IMR-90 (cell line): ENCODE data around the gene MAGI2.

Source experiments
- BHLHE40 ChIP-seq: fragments of 150-350 bp; IDR thresholded peaks from 2 replicates; pipeline ENCODE4 v1.6.1; 2016; ENCODE audit warnings: mild to moderate bottlenecking, low read depth, low read length
- CEBPB ChIP-seq: IDR thresholded peaks from 2 replicates; pipeline ENCODE4 v1.6.1; 2012; ENCODE audit warnings: low read depth, low read length, improper control_type of control experiment
- CTCF ChIP-seq: conservative IDR thresholded peaks from 2 replicates; pipeline ENCODE4 v1.5.1; 2012; ENCODE audit warnings: mild to moderate bottlenecking, low read depth, low read length, improper control_type of control experiment
- ELK1 ChIP-seq: fragments of 150-350 bp; IDR thresholded peaks from 2 replicates; pipeline ENCODE4 v1.6.1; 2016; ENCODE audit warnings: low read depth, mild to moderate bottlenecking, low read length, moderate library complexity, borderline replicate concordance
- FOS ChIP-seq: fragments of 150-350 bp; IDR thresholded peaks from 2 replicates; pipeline ENCODE4 v1.6.1; 2016; ENCODE audit warnings: low read depth, low read length
- MAZ ChIP-seq: IDR thresholded peaks from 2 replicates; pipeline ENCODE4 v1.6.1; 2012; ENCODE audit warnings: low read depth, mild to moderate bottlenecking, low read length, improper control_type of control experiment, moderate library complexity, borderline replicate concordance
- MXI1 ChIP-seq: IDR thresholded peaks from 2 replicates; pipeline ENCODE4 v1.6.1; 2012; ENCODE audit warnings: low read depth, mild to moderate bottlenecking, low read length, moderate library complexity, borderline replicate concordance
- POLR2A ChIP-seq: IDR thresholded peaks from 2 replicates; pipeline ENCODE4 v1.6.1; 2012; ENCODE audit warnings: mild to moderate bottlenecking, low read depth, low read length
- RAD21 ChIP-seq: IDR thresholded peaks from 2 replicates; pipeline ENCODE4 v1.6.1; 2012; ENCODE audit warnings: low read length, improper control_type of control experiment
- RCOR1 ChIP-seq: IDR thresholded peaks from 2 replicates; pipeline ENCODE4 v1.6.1; 2012; ENCODE audit warnings: mild to moderate bottlenecking, low read length, improper control_type of control experiment; ENCODE audit not compliant: insufficient replicate concordance
- RFX5 ChIP-seq: IDR thresholded peaks from 2 replicates; pipeline ENCODE4 v1.8.0; 2012; ENCODE audit warnings: low read depth, mild to moderate bottlenecking, low read length, moderate library complexity
- SMC3 ChIP-seq: fragments of 150-350 bp; IDR thresholded peaks from 2 replicates; pipeline ENCODE4 v1.6.1; 2016; ENCODE audit warnings: low read depth, mild to moderate bottlenecking, antibody characterized with exemption, low read length, moderate library complexity
- USF2 ChIP-seq: fragments of 150-350 bp; IDR thresholded peaks from 2 replicates; pipeline ENCODE4 v1.6.1; 2017; ENCODE audit warnings: mild to moderate bottlenecking, antibody characterized with exemption, low read length, low read depth

- TF ChIP-seq SMC3: no peak
- no peak for TF ChIP-seq CTCF
- no peak for TF ChIP-seq CEBPB
- TF ChIP-seq RCOR1: no peak
- TF ChIP-seq RAD21: no peak
- no peak for TF ChIP-seq POLR2A
- TF ChIP-seq USF2: no peak
- TF ChIP-seq MXI1: no peak
- TF ChIP-seq FOS: no peak
- no peak for TF ChIP-seq ELK1
- no peak for TF ChIP-seq RFX5
- no peak for TF ChIP-seq BHLHE40
- no peak for TF ChIP-seq MAZ
These were observed 1335.0 kb downstream of the MAGI2 start for GRCh38 chr7:78118470-78118869.
